DOHH2 (cell line): Measurements from ENCODE around the gene CBFA2T2.
"Not testable (repeated sequence)": the region's sequence is repeated elsewhere in the genome, so short reads cannot be mapped to it uniquely, and the experiment has no call there.

Source experiments
- EZH2phosphoT487 ChIP-seq: fragments of 200-600 bp; sonication (generic); IDR thresholded peaks from 2 replicates; pipeline ENCODE4 v1.6.1; 2017; ENCODE audit warnings: borderline replicate concordance, mild to moderate bottlenecking, antibody characterized with exemption, low read length, moderate library complexity, mixed read lengths
- TF ChIP-seq, protein P1 (sequence below): fragments of 200-600 bp; sonication (generic); IDR thresholded peaks from one replicate; pipeline ENCODE4 v1.5.1; 2014; ENCODE audit warnings: antibody characterized with exemption, mild to moderate bottlenecking, low read depth, low read length; ENCODE audit not compliant: poor library complexity, severe bottlenecking

DNA sequence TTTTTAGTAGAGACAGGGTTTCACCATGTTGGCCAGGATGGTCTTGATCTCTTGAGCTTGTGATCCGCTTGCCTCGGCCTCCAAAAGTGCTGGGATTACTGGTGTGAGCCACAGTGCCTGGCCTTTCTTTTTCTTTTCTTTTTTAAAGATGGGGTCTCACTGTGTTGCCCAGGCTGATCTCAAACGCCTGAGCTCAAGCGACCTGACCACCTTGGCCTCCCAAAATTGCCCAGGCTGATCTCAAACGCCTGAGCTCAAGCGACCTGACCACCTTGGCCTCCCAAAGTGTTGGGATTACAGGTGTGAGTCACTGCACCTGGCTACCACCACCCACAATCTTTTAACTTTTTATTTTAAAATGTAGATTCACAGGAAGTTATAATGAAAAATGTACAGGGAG is 71.2 kb downstream of the CBFA2T2 start:
- TF ChIP-seq, protein P1, sequence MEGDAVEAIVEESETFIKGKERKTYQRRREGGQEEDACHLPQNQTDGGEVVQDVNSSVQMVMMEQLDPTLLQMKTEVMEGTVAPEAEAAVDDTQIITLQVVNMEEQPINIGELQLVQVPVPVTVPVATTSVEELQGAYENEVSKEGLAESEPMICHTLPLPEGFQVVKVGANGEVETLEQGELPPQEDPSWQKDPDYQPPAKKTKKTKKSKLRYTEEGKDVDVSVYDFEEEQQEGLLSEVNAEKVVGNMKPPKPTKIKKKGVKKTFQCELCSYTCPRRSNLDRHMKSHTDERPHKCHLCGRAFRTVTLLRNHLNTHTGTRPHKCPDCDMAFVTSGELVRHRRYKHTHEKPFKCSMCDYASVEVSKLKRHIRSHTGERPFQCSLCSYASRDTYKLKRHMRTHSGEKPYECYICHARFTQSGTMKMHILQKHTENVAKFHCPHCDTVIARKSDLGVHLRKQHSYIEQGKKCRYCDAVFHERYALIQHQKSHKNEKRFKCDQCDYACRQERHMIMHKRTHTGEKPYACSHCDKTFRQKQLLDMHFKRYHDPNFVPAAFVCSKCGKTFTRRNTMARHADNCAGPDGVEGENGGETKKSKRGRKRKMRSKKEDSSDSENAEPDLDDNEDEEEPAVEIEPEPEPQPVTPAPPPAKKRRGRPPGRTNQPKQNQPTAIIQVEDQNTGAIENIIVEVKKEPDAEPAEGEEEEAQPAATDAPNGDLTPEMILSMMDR = not testable (repeated sequence)
- not testable (repeated sequence) for TF ChIP-seq EZH2phosphoT487
